Activated gamma-delta T cell treated with anti-CD3 and anti-CD28 coated beads, Interleukin-2, amount 50 U/mL, for 16 hours (primary cell): ENCODE data around the gene SGK2.

ENCODE experiments used
- DNase-seq: peaks from one replicate; pipeline ENCODE4 v3.0.0-alpha.2; 2020; ENCODE audit warnings: low read depth

SGK2 gene

DNA sequence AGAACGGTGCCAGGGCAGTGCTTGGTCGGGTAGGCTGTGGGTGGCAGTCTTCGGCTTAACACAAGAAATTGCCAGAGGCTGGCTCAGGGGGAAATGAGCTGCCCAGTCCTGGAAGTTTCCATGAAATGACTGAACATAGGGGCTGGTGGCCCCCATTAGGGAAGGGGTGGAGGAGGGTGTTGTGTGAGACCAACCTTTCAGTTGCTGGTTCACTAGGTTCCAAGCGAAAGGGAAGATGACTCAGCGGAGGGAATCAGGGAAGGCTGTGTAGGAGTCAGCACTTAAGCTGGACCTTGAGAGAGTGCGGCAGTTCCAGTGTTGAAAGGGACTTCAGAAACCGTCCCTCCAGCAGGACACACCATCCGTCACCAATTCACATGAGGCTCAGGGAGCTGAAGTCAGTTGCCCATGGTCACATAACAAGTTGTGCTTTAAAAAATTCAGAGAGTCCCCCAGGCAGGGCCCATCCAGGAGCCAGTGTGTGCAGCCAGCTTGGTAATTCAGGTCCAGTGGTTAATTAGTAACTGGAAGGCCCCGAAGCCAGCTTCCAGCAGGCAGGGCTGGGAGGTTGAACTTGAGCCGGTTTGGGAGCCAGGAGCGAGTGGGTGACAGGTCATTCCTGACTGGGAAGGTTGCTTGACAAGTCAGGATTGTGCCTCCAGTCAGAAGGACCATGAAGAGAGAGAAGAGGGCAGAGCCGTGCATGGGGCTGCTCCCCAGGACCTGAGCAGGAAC is at the start of gene SGK2:
TSS of gene SGK2 (plus strand) at position 616 of the 735 bp plus-strand sequence. CDS start 7,469 bp downstream, outside the sequence.
- DNase-seq, result no peak

DNA sequence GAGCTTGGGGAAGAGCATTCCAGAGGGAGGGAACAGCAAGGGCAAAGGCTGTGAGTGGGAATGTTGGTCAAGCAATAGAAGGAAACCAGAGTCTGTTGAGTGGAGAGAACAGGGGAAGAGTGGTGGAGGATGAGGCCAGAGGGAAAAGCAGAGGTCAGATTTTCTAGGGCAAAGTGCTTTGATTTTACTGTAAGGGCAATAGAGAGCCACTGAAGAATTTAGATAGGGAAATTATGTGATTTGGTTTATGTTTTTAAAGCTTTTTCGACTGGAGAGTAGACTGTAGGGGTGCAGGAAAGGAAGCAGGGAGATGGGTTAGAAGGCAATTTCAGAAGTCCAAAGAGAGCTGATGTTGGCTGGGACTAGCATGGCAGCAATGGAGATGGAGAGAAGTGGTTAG is 46.9 kb upstream of the SGK2 start:
- DNase-seq, result no peak

DNA sequence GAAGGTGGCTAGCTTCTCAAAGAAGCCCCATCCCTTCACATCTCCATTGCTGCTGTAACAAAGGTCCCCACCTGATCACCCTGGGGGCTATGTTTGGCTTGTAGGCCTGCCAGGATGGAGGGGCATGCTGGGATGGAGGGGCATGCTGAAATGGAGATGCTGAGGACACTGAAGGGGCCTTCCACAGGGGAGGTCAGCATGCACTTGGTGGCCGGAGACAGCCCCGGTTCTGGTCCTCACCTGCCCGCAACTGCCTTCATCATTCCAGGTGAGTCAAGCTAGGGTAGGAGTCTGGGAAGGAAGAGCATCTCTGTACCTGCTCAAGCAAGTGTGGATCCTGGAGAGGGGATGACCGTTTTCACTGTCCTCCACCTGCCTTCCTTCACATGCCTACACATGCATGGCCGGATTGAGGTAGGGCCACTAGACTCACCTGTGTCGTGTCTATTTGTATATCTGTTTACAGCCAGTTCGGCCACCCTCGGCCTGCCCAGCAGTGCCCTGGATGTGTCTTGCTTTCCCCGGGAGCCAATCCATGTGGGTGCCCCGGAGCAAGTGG is 45.4 kb upstream of the SGK2 start:
- DNase-seq, result no peak

DNA sequence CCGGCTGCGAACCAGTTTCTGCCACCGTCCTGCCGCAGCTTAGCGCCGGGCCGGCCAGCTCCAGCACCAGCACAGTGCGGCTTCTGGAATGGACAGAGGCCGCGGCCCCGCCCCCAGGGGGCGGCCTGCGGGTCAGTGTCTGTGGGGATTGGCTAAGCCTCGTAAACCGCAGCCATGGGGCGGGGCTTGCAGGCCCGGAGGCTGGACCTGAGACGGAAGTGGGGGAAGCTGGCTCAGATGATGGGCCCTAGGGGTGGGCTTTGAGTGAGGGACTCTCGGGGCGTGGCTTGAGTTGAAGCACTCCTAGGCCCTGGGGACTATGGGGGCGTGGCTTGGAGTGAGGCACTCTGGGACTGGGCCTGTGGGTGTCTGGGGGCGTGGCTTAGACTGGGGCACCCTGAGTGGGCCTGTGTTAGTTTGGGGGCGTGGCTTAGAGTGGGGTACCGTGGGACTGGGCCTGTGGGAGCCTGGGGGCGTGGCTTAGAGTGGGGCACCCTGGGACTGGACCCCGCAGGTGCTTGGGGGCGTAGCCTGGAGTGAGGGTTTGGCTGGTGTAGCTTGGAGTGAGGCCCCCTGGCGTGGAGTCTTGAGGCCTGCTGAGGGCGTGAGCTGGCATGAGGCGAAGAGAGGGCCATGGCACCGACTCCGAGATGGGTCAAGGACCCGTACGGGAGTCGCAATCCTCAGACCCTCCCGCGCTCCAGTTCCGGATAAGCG is 44.7 kb upstream of the SGK2 start:
- peak; percentile 83 for DNase-seq

DNA sequence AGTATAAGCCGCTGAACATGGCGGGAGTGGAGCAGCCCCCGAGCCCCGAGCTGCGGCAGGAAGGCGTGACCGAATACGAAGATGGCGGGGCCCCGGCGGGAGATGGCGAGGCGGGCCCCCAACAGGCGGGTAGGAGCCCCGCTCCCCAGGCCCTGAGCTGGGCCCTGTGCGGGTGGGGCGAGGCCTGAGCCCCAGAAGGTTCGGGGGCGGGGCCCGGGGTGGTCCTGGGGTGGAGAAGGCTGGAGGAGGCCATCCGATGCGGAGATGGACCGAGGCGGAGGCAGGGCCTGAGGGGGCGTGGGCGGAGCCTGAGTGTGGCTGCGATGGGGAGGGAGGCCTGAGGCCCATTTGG is 44.2 kb upstream of the SGK2 start:
- DNase-seq, result no peak

DNA sequence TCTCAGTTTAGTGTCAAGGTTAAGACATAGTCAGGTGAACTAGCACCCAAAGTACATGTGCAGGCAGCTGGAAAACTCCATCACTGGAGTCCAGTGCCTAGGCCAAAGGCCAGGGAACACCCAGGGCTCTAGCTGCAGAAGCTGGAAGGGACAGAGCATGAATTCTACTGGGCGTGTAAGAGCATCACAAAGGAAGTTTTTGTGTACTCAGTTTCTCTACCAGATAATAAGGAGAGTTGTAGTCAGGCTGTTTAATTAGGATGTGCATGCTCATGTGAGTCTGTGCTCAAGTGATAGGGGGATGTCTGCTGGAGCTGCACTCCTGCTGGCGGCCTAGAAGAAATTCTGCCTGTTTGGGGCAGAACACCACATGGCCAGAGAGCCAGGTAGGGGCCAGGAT is 43.2 kb upstream of the SGK2 start:
- no peak for DNase-seq

DNA sequence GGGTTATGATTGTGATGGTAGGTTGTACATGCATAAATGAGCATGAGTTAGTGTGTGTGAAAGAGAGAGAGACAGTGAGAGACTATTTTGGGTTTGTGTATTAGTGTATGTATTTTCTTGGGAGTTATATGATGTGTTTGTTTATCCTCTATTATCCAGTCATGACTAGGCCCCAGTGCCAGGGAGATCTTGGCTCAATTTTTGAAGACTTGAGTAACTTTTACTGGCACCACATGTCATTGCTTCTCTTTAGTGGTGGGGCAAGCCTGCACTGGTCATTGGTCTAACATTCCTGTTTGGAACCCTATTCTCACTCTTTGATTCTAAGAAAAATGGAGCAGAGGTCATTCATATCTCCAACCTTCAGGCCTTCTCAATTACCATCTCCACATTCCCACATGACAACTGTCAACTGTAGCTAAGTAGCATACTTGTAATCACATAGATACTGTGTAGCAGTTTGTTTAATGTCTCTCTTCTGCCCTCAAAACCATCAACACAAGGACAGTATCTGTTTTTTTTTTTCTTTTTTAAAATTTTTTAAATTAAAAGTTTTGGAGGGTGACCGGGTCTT is 42.5 kb upstream of the SGK2 start:
- DNase-seq, result no peak

DNA sequence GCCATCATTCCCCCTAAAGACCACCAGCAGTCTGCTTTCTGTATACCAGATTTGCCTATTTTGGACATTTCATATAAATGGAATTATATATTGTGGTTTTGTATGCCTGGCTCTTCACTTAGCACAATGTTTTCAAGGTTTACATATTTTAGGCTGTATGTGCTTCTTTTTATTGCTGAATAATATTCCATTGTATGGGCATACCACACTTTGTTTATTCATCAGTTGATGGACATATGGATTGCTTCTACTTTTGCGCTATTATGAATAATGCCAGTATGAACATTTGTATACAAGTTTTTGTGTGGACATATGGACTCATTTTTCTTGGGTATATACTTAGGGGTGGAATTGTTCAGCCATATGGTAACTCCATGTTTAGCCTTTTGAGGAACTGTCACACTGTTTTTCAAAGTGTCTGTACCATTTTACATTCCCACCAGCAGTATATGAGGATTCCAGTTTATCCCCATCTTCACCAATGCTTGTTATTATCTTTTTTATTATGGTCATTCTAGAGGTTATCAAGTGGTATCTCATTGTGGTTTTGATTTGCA is 38.7 kb upstream of the SGK2 start:
- no peak for DNase-seq

DNA sequence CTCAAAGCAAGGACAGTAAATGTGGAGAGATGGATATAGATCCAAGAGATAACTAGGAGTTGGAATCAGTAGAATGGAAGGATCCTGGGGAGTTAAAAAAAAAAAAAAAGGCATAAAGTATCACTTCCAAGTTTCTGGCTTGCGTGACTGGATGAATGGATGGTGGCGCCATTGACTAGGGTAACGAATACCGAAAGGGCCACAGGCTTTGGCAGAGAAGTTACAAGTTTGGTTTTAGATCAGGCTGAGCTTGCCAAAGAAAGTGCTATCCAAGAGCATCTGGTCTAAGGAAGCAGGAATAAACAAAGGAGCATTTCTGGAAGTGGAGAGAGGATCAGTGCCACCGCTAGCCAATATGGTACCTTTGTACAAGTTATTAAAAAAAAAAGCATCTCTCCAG is 33.8 kb upstream of the SGK2 start:
- DNase-seq, result no peak

DNA sequence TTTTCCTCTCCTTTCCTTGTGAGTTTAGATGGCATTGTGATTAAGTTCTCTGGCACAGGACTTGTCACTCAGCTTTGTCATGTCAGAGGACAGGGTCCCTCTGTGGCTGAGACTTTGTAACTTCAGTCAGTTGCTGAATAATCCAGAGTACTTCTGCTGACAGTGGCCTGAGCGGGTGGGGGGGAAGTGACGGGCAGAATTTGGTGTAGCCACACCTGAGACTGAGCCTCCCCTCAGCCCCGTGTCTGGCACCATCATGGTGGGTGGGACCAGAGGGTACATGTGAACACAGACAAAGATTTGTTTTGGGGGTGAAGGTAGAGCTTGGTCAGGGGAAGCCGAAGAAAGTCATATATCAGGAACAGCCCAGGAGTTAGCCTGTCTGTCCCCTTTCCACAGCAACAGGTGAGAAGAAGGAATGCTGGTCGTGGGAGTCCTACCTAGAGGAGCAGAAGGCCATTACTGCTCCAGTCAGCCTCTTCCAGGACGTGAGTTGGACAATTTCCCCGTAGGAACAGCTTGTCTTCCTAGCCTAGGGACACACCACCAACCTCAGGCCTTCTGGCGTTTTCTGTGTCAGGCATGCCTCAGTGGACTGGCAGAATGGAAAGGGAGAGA is 30.5 kb upstream of the SGK2 start:
- DNase-seq, result no peak

DNA sequence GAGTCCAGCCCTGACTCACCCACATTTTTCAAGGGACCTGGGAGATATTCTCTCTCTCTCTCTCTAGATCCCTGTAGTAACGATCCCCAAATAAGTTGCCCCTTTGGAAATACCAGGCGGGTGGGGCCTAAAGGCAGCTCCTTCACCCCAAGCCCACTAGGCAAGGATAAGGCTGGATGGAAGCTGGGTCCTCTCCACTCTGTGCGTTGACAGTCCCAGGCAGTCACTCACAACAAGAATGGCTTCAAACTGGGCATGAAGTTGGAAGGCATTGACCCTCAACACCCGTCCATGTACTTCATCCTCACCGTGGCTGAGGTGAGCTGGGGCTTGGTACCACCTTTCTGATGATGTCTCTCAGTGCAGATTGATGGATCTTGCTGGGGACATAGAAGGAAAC is 29.8 kb upstream of the SGK2 start:
- no peak for DNase-seq

DNA sequence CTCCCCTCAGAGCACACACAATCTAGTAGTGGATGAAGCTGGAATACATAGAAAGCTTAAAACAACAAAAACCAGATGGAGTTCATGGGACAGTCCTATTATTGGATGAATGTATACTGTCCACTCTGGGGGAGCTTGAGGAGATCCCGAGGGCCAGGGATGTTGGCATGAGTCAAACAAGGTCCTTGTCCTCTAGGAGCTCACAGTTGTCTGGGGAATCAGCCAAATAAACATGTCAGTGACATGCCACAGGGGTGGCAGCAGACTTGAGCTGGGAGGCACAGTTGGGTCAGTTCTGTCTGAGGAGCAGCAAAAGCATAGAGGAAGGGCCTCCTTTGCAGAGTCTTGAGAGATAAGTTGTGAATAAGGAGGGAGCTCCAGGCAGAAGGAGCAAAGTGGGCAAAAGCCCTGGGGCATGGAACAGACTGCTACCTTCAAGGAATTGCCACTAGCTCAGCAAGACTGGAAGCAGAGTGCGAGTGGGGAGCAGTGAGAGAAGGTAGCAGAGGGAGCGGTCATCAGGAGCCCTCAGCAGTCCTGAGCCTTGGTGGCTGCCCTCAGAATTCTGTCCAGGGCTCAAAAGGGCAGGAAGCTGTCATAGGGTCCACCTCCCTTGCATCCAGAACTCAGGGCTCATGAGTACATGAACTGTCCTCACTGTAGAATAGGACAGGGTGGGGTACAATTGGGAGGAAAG is 29.2 kb upstream of the SGK2 start:
- no peak for DNase-seq

DNA sequence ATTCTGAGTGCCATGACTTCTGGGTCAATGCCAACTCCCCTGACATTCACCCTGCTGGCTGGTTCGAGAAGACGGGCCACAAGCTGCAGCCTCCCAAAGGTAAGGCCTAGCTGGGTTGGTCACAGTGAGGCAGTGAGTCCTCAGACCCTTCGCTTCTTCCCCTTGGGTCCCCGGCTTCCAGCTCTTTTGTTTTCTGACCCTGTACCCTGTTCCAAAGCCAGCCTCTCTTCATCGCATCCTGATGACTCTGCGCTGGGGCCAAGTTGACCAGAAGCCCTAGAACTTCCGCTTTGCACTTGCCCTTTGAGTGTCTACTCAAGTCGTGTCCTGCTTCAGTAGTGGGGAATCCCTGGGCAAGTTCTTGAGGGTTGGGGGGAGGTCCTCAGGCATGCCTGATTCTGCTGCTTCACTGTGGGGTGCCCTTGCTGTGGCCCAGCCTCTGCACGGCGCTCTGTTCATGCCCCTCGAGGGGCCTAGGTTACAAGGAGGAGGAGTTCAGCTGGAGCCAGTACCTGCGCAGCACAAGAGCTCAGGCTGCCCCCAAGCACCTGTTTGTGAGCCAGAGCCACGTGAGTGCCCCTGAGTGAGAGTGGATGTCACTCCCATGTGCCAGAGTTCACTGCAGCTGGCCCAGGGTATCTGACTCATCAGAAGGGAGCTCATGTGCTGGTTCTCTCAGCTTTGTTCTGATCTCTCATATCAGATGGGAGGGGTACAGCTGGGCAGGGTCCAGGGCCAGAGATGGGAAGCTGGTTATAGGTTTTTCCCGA is 28.3 kb upstream of the SGK2 start:
- DNase-seq, result no peak

DNA sequence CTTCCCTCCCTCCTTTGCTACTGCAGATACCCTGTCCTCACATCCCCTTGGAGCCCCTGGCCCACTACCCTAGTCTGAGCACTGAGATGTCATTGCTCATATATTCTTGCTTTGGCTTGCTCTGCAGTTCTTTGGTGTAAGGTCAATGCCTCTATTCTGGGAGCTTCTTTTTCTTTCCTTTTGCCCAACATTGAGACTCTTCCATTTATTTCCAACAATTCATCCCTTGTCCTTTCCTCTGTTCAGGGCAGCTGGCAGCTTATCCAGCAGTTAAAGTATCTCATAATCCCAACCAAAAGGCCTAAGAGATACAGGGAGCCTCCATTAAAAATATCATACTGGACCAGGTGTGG is 27.8 kb upstream of the SGK2 start:
- DNase-seq, result no peak

DNA sequence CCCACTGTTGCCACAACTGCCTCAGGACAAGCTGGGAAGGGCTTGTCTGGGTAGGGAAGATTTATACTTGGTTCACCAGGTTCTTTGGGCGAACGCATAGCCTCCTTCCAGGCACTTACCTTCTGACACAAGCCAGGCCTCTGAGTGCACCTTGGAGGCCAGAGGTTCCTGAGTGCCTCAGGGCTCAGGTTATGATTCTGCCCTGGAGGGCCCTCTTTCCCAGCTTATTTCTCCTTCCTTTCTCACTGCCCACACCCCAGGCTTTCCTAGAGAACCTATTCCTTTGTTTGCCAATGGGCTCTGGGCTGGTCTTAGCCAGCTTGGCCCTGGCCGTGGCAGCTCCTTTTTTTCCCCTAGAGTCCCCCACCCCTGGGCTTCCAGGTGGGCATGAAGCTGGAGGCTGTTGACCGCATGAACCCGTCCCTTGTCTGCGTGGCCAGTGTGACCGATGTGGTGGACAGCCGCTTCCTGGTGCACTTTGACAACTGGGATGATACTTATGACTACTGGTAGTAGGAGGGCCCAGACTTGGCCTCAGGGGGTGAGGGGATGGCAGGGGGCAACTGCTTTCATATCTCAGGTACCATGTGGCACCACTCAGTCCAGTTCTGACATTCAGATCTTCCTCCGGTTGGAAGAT is 26.3 kb upstream of the SGK2 start:
- DNase-seq, result no peak

DNA sequence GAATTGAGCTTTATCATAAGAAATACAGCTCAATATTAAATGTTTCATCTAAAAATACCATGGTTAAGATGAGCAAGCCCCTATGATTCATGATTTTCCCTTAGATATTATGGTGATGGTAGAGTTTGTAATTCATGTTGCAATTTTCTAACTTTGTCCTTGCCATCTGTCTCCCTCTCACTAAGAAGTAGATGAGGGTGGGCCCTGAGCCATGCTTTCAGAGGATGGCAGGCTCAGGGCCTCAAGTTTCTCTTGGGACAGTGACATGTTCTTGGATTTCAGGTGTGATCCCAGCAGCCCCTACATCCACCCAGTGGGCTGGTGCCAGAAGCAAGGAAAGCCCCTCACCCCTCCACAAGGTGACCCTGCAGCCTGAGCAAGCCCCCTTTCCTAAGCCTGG is 25.8 kb upstream of the SGK2 start:
- DNase-seq, result no peak

DNA sequence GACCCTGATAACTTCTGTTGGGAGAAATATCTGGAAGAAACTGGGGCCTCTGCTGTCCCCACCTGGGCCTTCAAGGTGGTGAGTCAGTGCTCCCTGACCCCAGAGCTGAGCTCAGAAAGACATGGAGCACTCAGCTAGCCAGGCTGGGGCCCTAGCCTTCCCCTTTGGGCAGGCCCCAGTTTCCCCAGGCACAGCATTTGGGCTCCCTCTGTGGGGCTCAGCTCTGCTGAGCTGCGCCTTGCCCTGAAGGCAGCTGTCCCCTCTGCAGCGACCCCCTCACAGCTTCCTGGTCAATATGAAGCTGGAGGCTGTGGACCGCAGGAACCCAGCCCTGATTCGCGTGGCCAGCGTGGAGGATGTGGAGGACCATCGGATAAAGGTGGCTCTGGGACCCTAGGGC is 24.8 kb upstream of the SGK2 start:
- no peak for DNase-seq

DNA sequence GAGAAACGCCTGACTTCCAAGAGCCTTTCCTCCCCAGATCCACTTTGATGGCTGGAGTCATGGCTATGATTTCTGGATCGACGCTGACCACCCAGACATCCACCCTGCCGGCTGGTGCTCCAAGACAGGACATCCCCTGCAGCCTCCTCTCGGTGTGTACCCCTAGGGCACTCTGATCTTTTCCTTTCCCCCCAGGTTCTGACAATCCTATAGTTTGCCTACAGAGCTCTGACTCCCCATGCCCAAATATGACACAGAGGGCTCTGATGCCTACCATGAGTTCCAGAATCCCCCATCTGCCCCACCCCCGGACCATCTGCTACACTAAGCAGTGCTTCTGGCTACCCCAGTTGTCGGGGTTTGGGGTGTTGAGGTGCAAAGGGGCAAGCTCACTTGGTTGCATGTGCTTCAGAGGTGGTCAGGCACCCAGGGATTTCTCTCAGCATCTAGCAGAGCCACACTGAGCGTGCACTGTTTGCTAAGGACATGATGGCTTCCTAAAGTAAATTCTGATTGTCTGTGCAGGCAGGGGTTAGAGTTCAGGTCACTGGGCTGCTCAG is 24.0 kb upstream of the SGK2 start:
- no peak for DNase-seq

DNA sequence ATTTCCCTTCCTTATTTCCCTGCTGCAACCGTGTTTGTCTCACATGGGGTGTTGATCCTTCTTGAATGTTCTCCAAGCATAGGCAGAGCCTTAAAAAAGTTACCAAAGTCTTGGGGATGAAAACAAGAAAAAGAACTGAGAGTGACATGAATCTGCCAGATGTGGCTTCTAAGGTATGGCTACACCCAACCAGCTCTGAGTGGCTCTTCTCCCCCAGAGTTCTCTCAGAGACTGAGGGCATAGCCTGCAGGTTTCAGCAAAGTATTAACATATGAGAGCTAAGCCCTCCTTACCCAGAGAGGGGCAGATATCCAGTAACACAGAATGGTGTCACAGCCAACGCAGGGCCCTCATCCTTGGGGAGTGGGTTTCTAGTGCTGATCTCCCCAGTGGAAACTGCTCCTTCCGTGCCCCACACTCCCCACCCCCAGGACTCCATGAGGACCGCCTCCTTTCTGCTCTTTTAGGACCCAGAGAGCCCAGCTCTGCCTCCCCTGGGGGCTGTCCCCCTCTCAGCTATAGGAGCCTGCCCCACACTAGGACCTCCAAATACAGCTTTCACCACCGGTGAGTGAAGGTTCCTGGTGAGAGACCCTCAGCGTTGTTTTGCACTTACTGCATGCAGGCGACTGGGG is 23.3 kb upstream of the SGK2 start:
- no peak for DNase-seq
